Astrocyte of the spinal cord (primary cell): ENCODE data around the gene SMCR8.

Source experiments
- DNase-seq: peaks from one replicate; pipeline ENCODE4 v3.0.0; 2011; ENCODE audit warnings: low read depth, low spot score
- H3K4me3 ChIP-seq: 2 replicates; pipeline ENCODE4 v1.5.1; 2011; ENCODE audit warnings: low read depth, mild to moderate bottlenecking, low read length, moderate library complexity
- in situ Hi-C: cut with HindIII; loops from 2 replicates; pipeline ENCODE4 v1.10.0; 2017; ENCODE audit warnings: low sequenced_read_pairs
- TF ChIP-seq, protein P1 (sequence below): IDR thresholded peaks from 2 replicates; pipeline ENCODE4 v1.5.1; 2012; ENCODE audit warnings: low read depth, mild to moderate bottlenecking, low read length, inconsistent platforms

The SMCR8 gene, protein sequence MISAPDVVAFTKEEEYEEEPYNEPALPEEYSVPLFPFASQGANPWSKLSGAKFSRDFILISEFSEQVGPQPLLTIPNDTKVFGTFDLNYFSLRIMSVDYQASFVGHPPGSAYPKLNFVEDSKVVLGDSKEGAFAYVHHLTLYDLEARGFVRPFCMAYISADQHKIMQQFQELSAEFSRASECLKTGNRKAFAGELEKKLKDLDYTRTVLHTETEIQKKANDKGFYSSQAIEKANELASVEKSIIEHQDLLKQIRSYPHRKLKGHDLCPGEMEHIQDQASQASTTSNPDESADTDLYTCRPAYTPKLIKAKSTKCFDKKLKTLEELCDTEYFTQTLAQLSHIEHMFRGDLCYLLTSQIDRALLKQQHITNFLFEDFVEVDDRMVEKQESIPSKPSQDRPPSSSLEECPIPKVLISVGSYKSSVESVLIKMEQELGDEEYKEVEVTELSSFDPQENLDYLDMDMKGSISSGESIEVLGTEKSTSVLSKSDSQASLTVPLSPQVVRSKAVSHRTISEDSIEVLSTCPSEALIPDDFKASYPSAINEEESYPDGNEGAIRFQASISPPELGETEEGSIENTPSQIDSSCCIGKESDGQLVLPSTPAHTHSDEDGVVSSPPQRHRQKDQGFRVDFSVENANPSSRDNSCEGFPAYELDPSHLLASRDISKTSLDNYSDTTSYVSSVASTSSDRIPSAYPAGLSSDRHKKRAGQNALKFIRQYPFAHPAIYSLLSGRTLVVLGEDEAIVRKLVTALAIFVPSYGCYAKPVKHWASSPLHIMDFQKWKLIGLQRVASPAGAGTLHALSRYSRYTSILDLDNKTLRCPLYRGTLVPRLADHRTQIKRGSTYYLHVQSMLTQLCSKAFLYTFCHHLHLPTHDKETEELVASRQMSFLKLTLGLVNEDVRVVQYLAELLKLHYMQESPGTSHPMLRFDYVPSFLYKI

DNA sequence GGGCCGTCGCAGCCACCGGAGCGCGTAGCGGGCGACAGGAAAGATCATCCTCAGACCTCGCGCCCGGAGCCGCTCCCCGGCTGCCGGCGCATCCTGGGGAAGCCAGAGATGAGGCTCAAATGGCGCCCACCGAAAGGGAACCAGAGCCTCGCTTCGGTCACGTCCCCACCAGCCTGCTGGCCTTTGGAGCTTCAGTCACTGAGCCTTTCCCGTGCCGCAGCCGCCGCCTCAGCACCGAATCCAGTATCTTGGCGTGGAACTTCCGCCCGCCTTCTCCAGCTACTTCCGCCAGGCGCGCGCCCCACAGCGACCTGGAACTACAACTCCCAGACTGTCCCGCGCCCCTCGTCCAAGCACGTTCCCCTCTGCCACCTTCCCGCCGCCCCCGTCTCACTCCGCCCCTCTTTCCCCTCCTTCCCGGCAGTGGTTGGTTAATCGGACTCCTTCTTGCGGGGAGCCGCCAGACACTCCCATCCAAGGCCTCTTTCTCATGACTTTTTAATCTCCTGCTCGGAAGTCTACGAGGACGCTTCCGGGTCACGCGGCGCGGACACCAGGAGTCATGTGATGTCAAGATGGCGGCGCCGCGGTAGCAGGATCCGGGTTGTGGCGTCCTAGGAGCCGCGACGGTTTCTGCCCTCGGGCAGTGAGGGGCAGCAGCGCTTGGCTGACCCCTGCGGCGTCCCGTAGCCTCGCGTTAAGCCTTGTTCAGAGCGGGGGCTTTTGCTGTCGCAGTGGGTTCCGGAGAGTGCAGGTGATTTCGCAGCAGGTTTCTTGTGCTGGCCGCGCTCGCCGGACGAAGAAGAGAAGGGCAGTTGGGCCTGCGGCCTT is at the start of gene SMCR8, which contains the start of gene TOP3A:
Gene SMCR8 (plus strand): TSS at position 563 of the 831 bp plus-strand sequence. CDS start 497 bp downstream, outside the sequence.
Gene TOP3A (minus strand): TSS at position 264 of the 831 bp plus-strand sequence. CDS start 216 bp downstream, at position 48.
- H3K4me3 ChIP-seq, result peak within 1 kb of the TSS; percentile 95
- DNase-seq, result peak; percentile 99
- in situ Hi-C loops, result no loop called here
- TF ChIP-seq, protein P1, sequence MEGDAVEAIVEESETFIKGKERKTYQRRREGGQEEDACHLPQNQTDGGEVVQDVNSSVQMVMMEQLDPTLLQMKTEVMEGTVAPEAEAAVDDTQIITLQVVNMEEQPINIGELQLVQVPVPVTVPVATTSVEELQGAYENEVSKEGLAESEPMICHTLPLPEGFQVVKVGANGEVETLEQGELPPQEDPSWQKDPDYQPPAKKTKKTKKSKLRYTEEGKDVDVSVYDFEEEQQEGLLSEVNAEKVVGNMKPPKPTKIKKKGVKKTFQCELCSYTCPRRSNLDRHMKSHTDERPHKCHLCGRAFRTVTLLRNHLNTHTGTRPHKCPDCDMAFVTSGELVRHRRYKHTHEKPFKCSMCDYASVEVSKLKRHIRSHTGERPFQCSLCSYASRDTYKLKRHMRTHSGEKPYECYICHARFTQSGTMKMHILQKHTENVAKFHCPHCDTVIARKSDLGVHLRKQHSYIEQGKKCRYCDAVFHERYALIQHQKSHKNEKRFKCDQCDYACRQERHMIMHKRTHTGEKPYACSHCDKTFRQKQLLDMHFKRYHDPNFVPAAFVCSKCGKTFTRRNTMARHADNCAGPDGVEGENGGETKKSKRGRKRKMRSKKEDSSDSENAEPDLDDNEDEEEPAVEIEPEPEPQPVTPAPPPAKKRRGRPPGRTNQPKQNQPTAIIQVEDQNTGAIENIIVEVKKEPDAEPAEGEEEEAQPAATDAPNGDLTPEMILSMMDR, result no peak

GRCh38 chr17:18267366-18267765 is 47.7 kb upstream of the SMCR8 start:
- in situ Hi-C loops, result no loop called here
- TF ChIP-seq, protein P1, result no peak
- H3K4me3 ChIP-seq, result no peak overlapping the region
- no peak for DNase-seq

- H3K4me3 ChIP-seq, result no peak overlapping the region
- TF ChIP-seq, protein P1, result no peak
- DNase-seq, result peak; percentile 34
- in situ Hi-C loops, result no loop called here
Measured at GRCh38 chr17:18267927-18268711, 47.0 kb upstream of the SMCR8 start.

GRCh38 chr17:18270046-18270931 is 44.8 kb upstream of the SMCR8 start:
- DNase-seq, result no peak
- in situ Hi-C loops, result no loop called here
- TF ChIP-seq, protein P1, result no peak
- H3K4me3 ChIP-seq, result no peak overlapping the region

GRCh38 chr17:18277076-18277475 is 38.0 kb upstream of the SMCR8 start:
- in situ Hi-C loops, result no loop called here
- TF ChIP-seq, protein P1, result no peak
- H3K4me3 ChIP-seq, result no peak overlapping the region
- no peak for DNase-seq
